Measurements from ENCODE around the gene PCDHGB3.

GRCh38 chr5:141362719-141363118 is 7.3 kb upstream of the PCDHGB3 start:
- TF ChIP-seq CTCF (IDR thresholded peaks at IDR 0.05) (no peak), EZH2 (IDR thresholded peaks at IDR 0.05; ENCODE audit: borderline replicate concordance, insufficient read depth, low read depth, low read length, poor library complexity, severe bottlenecking) (no peak)
